ENCODE data around the gene SPTBN4. TPM values are rescaled to one million over a fixed set of nuclear protein-coding genes. Genes with fewer than 3 reads are reported as not detected.
A peak's percentile ranks its signal among the peaks of the same experiment; 100 is the strongest.

SPTBN4 gene
- 1.5 to 3.4 TPM (median 1.7 TPM) in 3 replicates for total RNA-seq

- Mint-ChIP-seq H3K27ac (peak within 1 kb of the TSS; percentile 11), H3K36me3 (no peaks in the 10 kb centered on the region), H3K27me3 (ENCODE audit: low read depth) (peaks cover 27% of the 10 kb centered on the region), H3K4me3 (peak within 1 kb of the TSS; percentile 72), H3K9me3 (no peaks in the 10 kb centered on the region), H3K4me1 (peaks cover 23% of the 10 kb centered on the region)
- peak in 1 of 2 experiments; percentile 44 for DNase-seq (ENCODE audit: low spot score in 2 of 2, unreplicated experiment in 2 of 2)
- no peak for TF ChIP-seq CTCF (IDR thresholded peaks at IDR 0.05; ENCODE audit: unreplicated experiment)
Measured at GRCh38 chr19:40466985-40467734, at the start of gene SPTBN4. SPTBN4 (plus strand) TSS chr19:40467001; CDS start chr19:40472622, 5,621 bp downstream.

GRCh38 chr19:40417643-40417981 lies 49.2 kb upstream of the SPTBN4 start:
- no peak for TF ChIP-seq CTCF (IDR thresholded peaks at IDR 0.05; ENCODE audit: unreplicated experiment)
- Mint-ChIP-seq H3K4me1 (peaks cover 22% of the 10 kb centered on the region), H3K9me3 (no peaks in the 10 kb centered on the region), H3K4me3 (no peak overlapping the region), H3K27me3 (ENCODE audit: low read depth) (no peaks in the 10 kb centered on the region), H3K27ac (peak overlapping the region; percentile 78), H3K36me3 (no peaks in the 10 kb centered on the region)
- no peak for DNase-seq (ENCODE audit: low spot score in 2 of 2, unreplicated experiment in 2 of 2)

- Mint-ChIP-seq H3K36me3 (no peaks in the 10 kb centered on the region), H3K27me3 (ENCODE audit: low read depth) (no peaks in the 10 kb centered on the region), H3K4me3 (no peak overlapping the region), H3K27ac (peak overlapping the region; percentile 78), H3K4me1 (peaks cover 22% of the 10 kb centered on the region), H3K9me3 (no peaks in the 10 kb centered on the region)
- no peak for DNase-seq (ENCODE audit: low spot score in 2 of 2, unreplicated experiment in 2 of 2)
- TF ChIP-seq CTCF (IDR thresholded peaks at IDR 0.05; ENCODE audit: unreplicated experiment): no peak
Measured at GRCh38 chr19:40418040-40418439, 48.8 kb upstream of the SPTBN4 start.

- no peak for DNase-seq (ENCODE audit: low spot score in 2 of 2, unreplicated experiment in 2 of 2)
Measured at GRCh38 chr19:40419066-40419612, 47.7 kb upstream of the SPTBN4 start.

GRCh38 chr19:40419780-40420179 lies 47.0 kb upstream of the SPTBN4 start:
- no peaks in the 10 kb centered on the region for H3K36me3 Mint-ChIP-seq
- peak overlapping the region; percentile 54 for H3K4me3 Mint-ChIP-seq
- H3K27ac Mint-ChIP-seq: peak overlapping the region; percentile 85
- TF ChIP-seq CTCF (IDR thresholded peaks at IDR 0.05; ENCODE audit: unreplicated experiment): no peak
- no peak for DNase-seq (ENCODE audit: low spot score in 2 of 2, unreplicated experiment in 2 of 2)
- no peaks in the 10 kb centered on the region for H3K9me3 Mint-ChIP-seq
- no peaks in the 10 kb centered on the region for H3K27me3 Mint-ChIP-seq (ENCODE audit: low read depth)
- peaks cover 21% of the 10 kb centered on the region for H3K4me1 Mint-ChIP-seq

More at GRCh38 chr19:40419066-40419612, 47.7 kb upstream of the SPTBN4 start:
- no peak for TF ChIP-seq CTCF (IDR thresholded peaks at IDR 0.05; ENCODE audit: unreplicated experiment)
- peak overlapping the region; percentile 15 for H3K27ac Mint-ChIP-seq
- H3K36me3 Mint-ChIP-seq: no peaks in the 10 kb centered on the region
- H3K27me3 Mint-ChIP-seq (ENCODE audit: low read depth): no peaks in the 10 kb centered on the region
- H3K9me3 Mint-ChIP-seq: no peaks in the 10 kb centered on the region
- peaks cover 16% of the 10 kb centered on the region for H3K4me1 Mint-ChIP-seq
- no peak overlapping the region for H3K4me3 Mint-ChIP-seq

All from mesothelial cell of epicardium (in vitro differentiated cells).